ENCODE results near the gene BOD1L1. TPM values are rescaled to one million over a fixed set of nuclear protein-coding genes. Genes with fewer than 3 reads are reported as not detected.

BOD1L1 gene
- 10 to 100 TPM; 25.9 to 53.1 TPM for total RNA-seq

DNA sequence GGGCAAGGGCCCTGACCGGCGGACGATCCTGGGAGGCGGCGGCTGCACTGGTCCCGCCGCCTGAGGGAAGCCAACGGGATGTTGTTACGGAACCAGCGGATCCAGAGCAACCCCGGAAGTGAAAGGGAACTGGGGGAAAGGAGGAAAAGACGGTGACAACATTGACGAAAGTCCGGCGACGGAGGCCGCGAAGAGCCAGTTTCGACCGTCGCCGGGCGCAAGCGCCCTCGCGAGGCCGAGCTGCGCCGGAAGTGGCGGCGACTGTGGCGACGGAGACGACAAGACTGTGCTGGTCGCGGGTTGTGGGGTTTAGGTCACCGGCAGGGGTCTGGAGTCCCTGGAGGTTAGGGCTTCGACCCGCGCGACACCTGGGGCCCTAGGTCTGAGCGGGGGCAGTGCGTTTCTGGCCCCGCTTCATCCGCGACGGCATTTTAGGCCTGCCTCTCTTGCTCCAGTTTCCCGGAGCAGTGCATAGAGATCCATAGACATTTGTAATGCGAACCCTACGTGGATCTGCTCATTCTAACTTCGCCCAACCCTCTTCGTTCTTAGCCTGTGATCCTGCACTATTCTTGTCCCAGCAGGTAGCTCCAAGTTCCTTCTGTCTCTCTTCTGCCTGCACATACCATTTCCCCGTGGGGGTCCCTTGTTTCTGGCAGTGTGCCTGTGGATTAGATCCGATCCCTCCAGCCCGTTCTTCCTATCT is at the start of gene BOD1L1:
Gene BOD1L1 (minus strand): TSS at position 120 of the 706 bp plus-strand sequence. CDS start 138 bp downstream, outside the sequence.
- Histone ChIP-seq H3K4me3 (peak within 1 kb of the TSS; percentile 73), H3K4me1 (ENCODE audit: control insufficient read depth in 1 of 2, low read depth in 2 of 2) (peaks cover 12 to 34% of the 10 kb centered on the region in 2 donors), H3K27me3 (replicated peaks; ENCODE audit: insufficient read depth) (no peaks in the 10 kb centered on the region), H3K27ac (peak within 1 kb of the TSS; percentile 92), H3K36me3 (no peaks in the 10 kb centered on the region), H3K9me3 (no peaks in the 10 kb centered on the region)
- peak; percentile 36 for TF ChIP-seq CTCF (IDR thresholded peaks at IDR 0.05)
- DNase-seq (ENCODE audit: low spot score): peak; percentile 36
- ATAC-seq (ENCODE audit: insufficient number of reproducible peaks, low FRiP score, low read depth): peak; percentile 87

- Histone ChIP-seq H3K27ac (no peak overlapping the region), H3K27me3 (replicated peaks; ENCODE audit: insufficient read depth) (no peaks in the 10 kb centered on the region), H3K36me3 (no peaks in the 10 kb centered on the region), H3K4me3 (no peak overlapping the region), H3K9me3 (peaks cover 3% of the 10 kb centered on the region), H3K4me1 (ENCODE audit: control insufficient read depth in 1 of 2, low read depth in 2 of 2) (no peaks in the 10 kb centered on the region)
- DNase-seq (ENCODE audit: low spot score): no peak
- no peak for TF ChIP-seq CTCF (IDR thresholded peaks at IDR 0.05)
- ATAC-seq (ENCODE audit: insufficient number of reproducible peaks, low FRiP score, low read depth): no peak
Observed at GRCh38 chr4:13674971-13675370, 47.4 kb upstream of the BOD1L1 start.

- Histone ChIP-seq H3K27ac (no peak overlapping the region), H3K36me3 (no peaks in the 10 kb centered on the region), H3K4me1 (ENCODE audit: control insufficient read depth in 1 of 2, low read depth in 2 of 2) (no peaks in the 10 kb centered on the region), H3K4me3 (no peak overlapping the region), H3K9me3 (peaks cover 3% of the 10 kb centered on the region), H3K27me3 (replicated peaks; ENCODE audit: insufficient read depth) (no peaks in the 10 kb centered on the region)
- TF ChIP-seq CTCF (IDR thresholded peaks at IDR 0.05): no peak
- ATAC-seq (ENCODE audit: insufficient number of reproducible peaks, low FRiP score, low read depth) (no peak), DNase-seq (ENCODE audit: low spot score) (no peak)
Observed at GRCh38 chr4:13673167-13673566, 45.6 kb upstream of the BOD1L1 start.

DNA sequence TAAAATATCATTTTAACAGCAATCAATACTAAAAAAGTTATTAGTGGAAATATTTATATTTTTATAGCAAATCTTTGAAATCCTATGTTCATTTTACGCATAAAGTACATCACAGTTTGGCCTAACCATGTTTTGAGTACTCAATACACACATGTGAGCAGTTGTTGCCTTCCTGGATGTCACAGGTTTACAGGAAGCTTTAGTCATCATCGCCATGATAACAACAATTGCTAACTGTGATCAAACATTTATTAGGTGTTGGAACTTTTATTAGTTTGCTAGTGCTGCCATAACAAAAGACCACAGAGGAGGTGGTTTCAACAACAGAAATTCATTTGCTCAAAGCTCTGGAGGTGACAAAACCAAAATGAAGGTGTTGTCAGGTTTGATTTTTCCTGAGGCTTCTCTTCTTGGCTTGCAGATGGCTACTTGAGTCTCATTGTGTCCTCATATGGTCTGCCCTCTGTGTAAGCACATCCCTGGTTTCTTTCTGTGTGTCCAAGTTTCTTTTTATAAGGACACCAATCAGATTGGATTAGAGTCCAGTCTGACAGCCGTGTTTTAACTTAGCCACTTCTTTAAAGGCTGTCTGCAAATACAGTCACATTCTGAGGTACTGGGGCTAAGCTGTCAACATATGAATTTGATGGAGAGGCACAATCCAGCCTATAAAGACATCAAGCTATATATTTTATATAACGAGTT is 43.1 kb upstream of the BOD1L1 start:
- Histone ChIP-seq H3K4me1 (ENCODE audit: control insufficient read depth in 1 of 2, low read depth in 2 of 2) (no peaks in the 10 kb centered on the region), H3K4me3 (no peak overlapping the region), H3K27ac (no peak overlapping the region), H3K36me3 (no peaks in the 10 kb centered on the region), H3K27me3 (replicated peaks; ENCODE audit: insufficient read depth) (no peaks in the 10 kb centered on the region), H3K9me3 (peaks cover 3% of the 10 kb centered on the region)
- DNase-seq (ENCODE audit: low spot score) (no peak), ATAC-seq (ENCODE audit: insufficient number of reproducible peaks, low FRiP score, low read depth) (no peak)
- no peak for TF ChIP-seq CTCF (IDR thresholded peaks at IDR 0.05)
